HG02763 (cell line): ENCODE measurements around the gene NGEF.
"Not testable (repeated sequence)": the region's sequence is repeated elsewhere in the genome, so short reads cannot be mapped to it uniquely, and the experiment has no call there.

Experiments used
- ATAC-seq: cut with Tn5 transposase; IDR thresholded peaks from one replicate; pipeline ENCODE4 v1.9.1; 2021; ENCODE audit warnings: mild to moderate bottlenecking, moderate library complexity; ENCODE audit not compliant: unreplicated experiment

The NGEF gene

GRCh38 chr2:232930059-232930400 lies 83.0 kb downstream of the NGEF start:
- no peak for ATAC-seq

DNA sequence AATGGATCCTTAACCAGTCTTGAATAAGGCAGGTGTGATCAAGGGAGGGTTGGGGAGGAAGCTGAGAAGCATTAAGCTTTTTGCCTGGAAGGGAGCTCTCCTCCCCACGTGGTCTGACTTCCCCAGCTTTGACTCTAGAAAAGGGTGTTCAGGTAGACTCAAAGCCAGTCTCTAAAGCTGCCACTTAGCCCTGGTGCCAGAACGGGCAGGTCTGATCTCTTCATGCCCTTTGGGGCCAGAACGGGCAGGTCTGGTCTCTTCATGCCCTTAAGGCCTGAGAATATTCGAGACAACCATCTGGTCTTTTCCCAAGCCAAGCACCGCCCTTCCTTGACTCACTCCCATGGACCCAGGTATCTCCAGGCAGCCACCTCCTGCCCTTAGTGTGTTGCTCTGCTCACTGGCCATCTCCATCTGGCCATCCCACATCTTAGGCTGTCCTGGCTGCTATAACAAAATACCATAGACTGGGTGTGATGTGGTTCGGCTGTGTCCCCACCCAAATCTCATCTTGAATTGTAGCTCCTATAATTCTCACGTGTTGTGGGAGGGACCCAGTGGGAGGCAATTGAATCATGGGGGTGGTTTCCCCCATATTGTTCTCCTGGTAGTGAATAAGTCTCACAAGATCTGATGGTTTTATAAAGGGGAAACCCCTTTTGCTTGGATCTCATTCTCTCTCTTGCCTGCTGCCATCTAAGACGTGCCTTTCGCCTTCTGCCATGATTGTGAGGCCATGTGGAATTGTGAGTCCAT lies 83.6 kb downstream of the NGEF start:
- ATAC-seq: no peak

DNA sequence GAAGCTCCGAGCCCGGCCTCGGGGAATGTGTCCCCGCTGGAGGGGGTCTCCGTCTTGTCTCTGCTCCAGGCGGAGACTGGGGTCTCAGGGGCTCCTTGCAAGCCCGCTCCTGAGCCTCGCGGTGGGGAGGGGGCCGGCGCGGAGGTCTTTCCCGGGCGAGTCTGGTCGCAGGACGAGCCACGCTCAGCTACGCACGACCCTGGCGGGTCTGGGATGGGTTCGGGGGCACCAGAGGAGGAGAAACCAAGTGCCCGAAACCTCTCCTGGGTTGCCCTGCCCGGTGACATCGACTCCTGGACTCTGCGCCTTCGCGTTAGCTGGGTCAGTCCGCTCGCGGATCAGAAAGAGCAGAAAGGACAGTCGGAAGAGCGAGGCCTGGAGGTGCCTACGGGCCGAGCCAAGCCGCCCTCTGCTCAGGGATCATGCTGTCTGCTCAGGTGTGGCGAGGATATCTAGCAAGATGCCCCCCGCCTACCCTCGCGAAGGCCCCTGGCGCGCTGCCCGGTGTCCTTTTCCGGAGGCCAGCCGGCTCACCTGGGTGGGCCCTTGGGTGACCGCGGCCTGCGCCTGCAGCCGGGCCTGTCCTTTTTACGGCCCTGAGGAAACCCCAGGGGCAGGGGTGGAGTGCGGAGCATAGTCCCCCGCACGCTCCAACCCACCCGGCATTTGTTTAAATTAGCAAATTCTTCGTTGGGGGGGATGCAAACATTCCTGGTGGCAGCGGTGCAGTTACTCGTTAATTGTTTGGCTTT lies 84.3 kb downstream of the NGEF start:
- ATAC-seq: no peak

DNA sequence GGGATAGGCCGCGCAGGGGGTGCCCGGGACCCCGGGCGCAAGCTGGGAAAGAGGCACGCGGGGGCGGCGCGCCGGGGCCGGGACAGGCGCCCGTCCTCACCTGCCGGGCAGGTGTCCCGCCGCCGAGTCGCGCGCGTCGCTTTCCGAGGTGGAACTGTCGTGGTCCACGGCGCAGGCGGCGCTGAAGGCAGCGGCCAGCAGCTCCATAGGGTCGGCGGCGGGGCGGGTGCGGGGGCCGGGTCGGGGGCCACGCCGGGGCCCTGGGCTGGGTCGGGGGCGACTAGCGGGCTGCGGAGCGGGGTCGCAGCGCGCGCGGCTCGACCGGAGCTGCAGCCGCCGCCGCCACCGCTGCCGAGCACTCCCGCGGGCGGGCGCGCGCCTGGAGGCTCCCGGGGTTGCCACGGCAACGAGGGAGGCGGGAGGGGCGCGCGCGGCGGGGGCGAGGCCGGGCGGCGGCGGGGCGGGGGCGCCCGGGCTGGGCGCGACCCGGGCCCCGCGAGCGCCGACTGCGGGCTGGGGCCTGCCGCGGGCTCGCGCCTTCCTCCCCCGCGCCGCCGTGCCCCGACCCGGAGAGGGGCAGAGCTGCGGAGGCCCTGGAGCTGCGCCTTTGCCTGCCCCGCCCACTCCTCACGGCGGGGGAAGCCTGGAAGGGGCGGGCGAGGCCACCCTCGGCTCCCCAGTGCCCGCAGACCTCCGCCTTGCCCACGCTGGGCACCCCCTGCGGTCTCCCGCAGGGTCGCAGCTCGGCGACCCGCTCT lies 85.1 kb downstream of the NGEF start:
- no peak for ATAC-seq

DNA sequence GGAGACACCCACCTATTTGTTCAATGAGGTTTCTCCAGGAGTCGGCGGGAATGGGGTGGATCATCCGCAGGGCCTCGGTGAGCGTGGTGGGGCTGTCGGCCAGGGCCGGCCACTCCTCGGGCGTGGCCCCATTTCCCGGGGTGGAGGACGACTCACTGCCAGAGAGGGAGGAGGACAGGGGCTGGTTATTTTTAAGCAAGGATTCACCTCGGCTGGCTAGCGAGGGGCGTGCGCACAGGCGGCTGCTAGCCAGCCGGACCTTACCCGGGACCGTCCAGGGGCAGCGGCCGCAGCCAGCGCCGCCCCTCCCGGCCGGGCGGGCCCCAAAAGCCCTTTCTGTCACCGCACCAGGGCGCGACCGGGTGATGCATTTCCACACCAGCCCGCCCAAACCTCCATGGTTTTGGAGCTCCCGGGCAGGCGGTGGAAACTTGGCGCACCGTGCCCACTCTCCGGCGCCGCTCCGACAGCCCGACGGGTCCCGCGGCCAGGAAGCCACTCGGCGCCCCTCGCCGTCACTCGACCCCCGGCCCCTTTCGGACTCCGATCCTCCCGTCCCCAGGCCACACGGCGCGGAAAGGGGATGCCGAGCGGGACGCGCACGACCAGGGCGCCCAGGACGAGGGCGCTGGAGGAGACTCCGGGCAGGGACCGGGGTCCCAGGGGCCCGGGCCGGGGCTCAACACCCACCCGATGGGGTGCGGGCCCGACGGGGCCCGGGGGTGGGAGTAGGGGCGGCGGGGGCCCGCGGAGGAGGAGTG lies 85.8 kb downstream of the NGEF start:
- no peak for ATAC-seq

GRCh38 chr2:232926431-232926939 lies 86.6 kb downstream of the NGEF start:
- no peak for ATAC-seq

GRCh38 chr2:232925821-232926156 lies 87.3 kb downstream of the NGEF start:
- ATAC-seq: no peak

GRCh38 chr2:232925153-232925820 lies 87.8 kb downstream of the NGEF start:
- no peak for ATAC-seq

DNA sequence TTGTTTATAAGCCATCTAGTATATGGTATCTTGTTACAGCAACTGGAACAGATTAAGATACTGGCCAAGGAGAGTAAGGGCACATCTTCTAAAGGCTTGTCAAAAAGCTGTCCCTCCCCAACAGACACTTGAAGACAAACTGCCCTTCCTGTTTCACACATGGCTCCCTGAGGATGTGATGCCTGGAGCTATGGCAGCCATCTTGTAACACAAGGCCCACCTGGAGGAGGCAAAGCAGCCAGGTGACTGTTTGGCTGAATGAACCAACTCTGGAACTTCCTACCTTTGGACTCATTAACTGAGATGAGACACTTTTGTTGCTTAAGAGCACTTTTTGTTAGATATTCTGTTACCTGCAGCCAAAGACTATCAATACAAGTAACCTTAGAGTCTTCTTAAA lies 88.6 kb downstream of the NGEF start:
- no peak for ATAC-seq

- no peak for ATAC-seq
Observed at GRCh38 chr2:232920760-232921159, 92.3 kb downstream of the NGEF start.

DNA sequence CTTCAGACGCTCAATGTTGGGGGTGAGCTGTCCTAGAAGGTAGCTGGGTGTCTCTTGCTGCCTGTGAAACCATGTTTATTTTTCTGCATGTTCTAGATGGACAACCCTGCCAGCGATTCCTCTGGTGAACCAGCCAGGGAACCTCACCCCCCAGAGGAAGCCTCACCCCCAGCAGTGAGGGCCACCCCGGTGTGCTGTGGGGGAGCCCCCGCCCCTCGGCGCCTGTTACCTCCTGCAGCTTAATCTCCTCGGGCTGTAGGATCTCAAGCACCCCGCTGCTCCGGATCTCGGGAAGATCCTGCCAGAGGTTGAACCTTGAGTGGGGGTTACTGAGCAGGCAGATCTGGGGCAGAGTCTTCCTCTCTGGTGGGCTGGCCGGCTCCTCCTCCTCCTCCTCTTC lies 93.0 kb downstream of the NGEF start:
- ATAC-seq: no peak

DNA sequence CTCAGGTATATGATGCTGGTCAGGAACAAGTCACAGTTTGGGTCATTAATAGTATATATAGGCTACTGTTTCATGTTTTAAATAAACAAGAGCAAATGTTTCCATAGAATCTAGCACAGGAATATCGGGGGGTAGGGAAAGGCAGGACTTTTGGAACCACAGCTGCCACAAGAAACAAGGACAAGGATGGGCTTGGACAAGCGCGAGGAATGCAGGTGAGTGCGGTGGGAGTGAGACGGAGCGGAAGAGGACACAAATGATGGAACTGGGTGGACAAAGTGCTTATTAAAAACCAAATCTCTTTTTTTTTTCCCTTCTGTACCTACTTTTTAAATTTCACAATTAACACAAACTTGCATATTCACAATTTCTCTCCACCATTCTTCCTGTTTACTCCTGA lies 93.9 kb downstream of the NGEF start:
- ATAC-seq: no peak

DNA sequence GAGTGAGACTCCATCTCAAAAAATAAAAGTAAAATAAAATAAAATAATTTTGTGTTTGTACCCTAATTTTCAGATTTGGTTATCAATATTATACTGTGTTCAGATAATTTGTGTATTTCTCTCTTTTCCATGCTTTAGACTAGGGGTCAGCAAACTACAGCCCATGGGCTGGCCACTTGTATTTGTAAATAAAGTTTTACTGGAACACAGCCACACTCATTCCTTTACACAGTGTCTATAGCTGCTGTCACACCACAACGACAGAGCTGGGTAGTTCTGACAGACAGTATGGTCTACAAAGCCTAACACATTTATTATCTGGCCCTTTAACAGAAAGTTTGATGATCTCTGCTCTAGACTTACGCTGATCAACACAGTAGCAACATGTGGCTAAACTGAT lies 99.2 kb downstream of the NGEF start:
- ATAC-seq: no peak

GRCh38 chr2:232911712-232912277 lies 101.3 kb downstream of the NGEF start:
- ATAC-seq: no peak

GRCh38 chr2:232910376-232910775 lies 102.7 kb downstream of the NGEF start:
- no peak for ATAC-seq

- ATAC-seq: no peak
Observed at GRCh38 chr2:232908695-232909094, 104.4 kb downstream of the NGEF start.

DNA sequence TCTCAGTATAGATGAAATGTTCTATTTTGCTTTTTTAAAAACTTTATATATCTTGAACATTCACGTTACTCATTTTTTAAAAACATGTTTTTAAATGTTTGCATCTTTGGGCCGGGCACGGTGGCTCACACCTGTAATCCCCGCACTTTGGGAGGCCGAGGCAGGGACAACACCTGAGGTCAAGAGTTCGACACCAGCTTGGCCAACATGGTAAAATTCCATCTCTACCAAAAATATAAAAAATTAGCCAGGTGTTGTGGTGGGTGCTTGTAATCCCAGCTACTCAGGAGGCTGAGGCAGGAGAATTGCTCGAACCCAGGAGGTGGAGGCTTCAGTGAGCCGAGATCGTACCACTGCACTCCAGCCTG lies 105.4 kb downstream of the NGEF start:
- ATAC-seq: not testable (repeated sequence)

GRCh38 chr2:232906867-232907717 lies 106.0 kb downstream of the NGEF start:
- not testable (repeated sequence) for ATAC-seq

GRCh38 chr2:232903989-232904388 lies 109.1 kb downstream of the NGEF start:
- ATAC-seq: no peak
